A673 (cell line): ENCODE results near the gene HMGCLL1.

Experiments used
- EZH2 ChIP-seq: fragments of 200-600 bp; sonication (generic); IDR thresholded peaks from 2 replicates; pipeline ENCODE4 v1.6.1; 2017; ENCODE audit warnings: borderline replicate concordance, low read depth, mild to moderate bottlenecking, mixed read lengths, antibody characterized with exemption, low read length; ENCODE audit not compliant: poor library complexity, severe bottlenecking
- TF ChIP-seq, protein P1 (sequence below): fragments of 300-800, 200-600 bp; sonication (generic); conservative IDR thresholded peaks from 2 replicates; pipeline ENCODE4 v1.5.1; 2017; ENCODE audit warnings: low read depth, mild to moderate bottlenecking, antibody characterized with exemption, low read length, moderate library complexity, mixed read lengths

- TF ChIP-seq, protein P1, sequence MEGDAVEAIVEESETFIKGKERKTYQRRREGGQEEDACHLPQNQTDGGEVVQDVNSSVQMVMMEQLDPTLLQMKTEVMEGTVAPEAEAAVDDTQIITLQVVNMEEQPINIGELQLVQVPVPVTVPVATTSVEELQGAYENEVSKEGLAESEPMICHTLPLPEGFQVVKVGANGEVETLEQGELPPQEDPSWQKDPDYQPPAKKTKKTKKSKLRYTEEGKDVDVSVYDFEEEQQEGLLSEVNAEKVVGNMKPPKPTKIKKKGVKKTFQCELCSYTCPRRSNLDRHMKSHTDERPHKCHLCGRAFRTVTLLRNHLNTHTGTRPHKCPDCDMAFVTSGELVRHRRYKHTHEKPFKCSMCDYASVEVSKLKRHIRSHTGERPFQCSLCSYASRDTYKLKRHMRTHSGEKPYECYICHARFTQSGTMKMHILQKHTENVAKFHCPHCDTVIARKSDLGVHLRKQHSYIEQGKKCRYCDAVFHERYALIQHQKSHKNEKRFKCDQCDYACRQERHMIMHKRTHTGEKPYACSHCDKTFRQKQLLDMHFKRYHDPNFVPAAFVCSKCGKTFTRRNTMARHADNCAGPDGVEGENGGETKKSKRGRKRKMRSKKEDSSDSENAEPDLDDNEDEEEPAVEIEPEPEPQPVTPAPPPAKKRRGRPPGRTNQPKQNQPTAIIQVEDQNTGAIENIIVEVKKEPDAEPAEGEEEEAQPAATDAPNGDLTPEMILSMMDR = no peak
- TF ChIP-seq EZH2 = no peak
These were observed 82.8 kb downstream of the HMGCLL1 start for GRCh38 chr6:55496201-55496600.
